H9 (cell line): ENCODE measurements around the gene ABCF2. TPM values are rescaled to one million over a fixed set of nuclear protein-coding genes. Genes with fewer than 3 reads are reported as not detected.

Source experiments
- DNase-seq: peaks from one replicate; pipeline ENCODE4 v3.0.0-alpha.2; 2017
- H2AFZ ChIP-seq: one replicate; pipeline ENCODE4 v1.6.1; 2013; ENCODE audit warnings: mild to moderate bottlenecking, low read length, control low read depth, moderate library complexity
- H2AK5ac ChIP-seq: 2 replicates; pipeline ENCODE4 v1.6.1; 2013; ENCODE audit warnings: low read length, control low read depth, mixed read lengths; ENCODE audit not compliant: insufficient read length
- H2BK120ac ChIP-seq: one replicate; pipeline ENCODE4 v1.6.1; 2013; ENCODE audit warnings: low read depth, mild to moderate bottlenecking, low read length, control low read depth, inconsistent platforms; ENCODE audit not compliant: poor library complexity, severe bottlenecking
- H2BK12ac ChIP-seq: 2 replicates; pipeline ENCODE4 v1.6.1; 2013; ENCODE audit warnings: low read length, control low read depth, mixed read lengths, low read depth; ENCODE audit not compliant: insufficient read length
- H2BK15ac ChIP-seq: 2 replicates; pipeline ENCODE4 v1.6.1; 2013; ENCODE audit warnings: low read depth, low read length, control low read depth
- H2BK20ac ChIP-seq: one replicate; pipeline ENCODE4 v1.6.1; 2013; ENCODE audit warnings: low read depth, mild to moderate bottlenecking, low read length, control low read depth, inconsistent platforms; ENCODE audit not compliant: poor library complexity, severe bottlenecking
- H2BK5ac ChIP-seq: 2 replicates; pipeline ENCODE4 v1.6.1; 2013; ENCODE audit warnings: low read length, control low read depth, mixed read lengths; ENCODE audit not compliant: insufficient read length
- H3K14ac ChIP-seq: 2 replicates; pipeline ENCODE4 v1.6.1; 2013; ENCODE audit warnings: low read length, control low read depth; ENCODE audit not compliant: insufficient read depth
- H3K18ac ChIP-seq: 2 replicates; pipeline ENCODE4 v1.6.1; 2013; ENCODE audit warnings: low read depth, mild to moderate bottlenecking, mixed read lengths, low read length, control low read depth; ENCODE audit not compliant: insufficient read length
- H3K23ac ChIP-seq: 2 replicates; pipeline ENCODE4 v1.6.1; 2013; ENCODE audit warnings: low read length, control low read depth, mixed read lengths, low read depth; ENCODE audit not compliant: insufficient read length
- H3K23me2 ChIP-seq: 2 replicates; pipeline ENCODE4 v1.6.1; 2013; ENCODE audit warnings: low read depth, mild to moderate bottlenecking, mixed read lengths, low read length, control low read depth; ENCODE audit not compliant: insufficient read length, poor library complexity, severe bottlenecking
- H3K27ac ChIP-seq: 2 replicates; pipeline ENCODE4 v1.5.1; 2013; ENCODE audit warnings: low read length, control low read depth, mixed read lengths, low read depth; ENCODE audit not compliant: insufficient read length
- H3K27me3 ChIP-seq: 2 replicates; pipeline ENCODE4 v1.6.1; 2013; ENCODE audit warnings: low read length, control low read depth, inconsistent platforms; ENCODE audit not compliant: insufficient read depth
- H3K4ac ChIP-seq: 2 replicates; pipeline ENCODE4 v1.6.1; 2013; ENCODE audit warnings: low read depth, mild to moderate bottlenecking, control low read depth, inconsistent platforms, low read length, moderate library complexity
- H3K4me1 ChIP-seq: 2 replicates; pipeline ENCODE4 v1.6.1; 2013; ENCODE audit warnings: low read length, control low read depth, inconsistent platforms; ENCODE audit not compliant: insufficient read depth
- H3K4me2 ChIP-seq: 2 replicates; pipeline ENCODE4 v1.6.1; 2013; ENCODE audit warnings: low read length, control low read depth, mixed read lengths; ENCODE audit not compliant: insufficient read length, insufficient read depth
- H3K56ac ChIP-seq: 2 replicates; pipeline ENCODE4 v1.6.1; 2013; ENCODE audit warnings: low read depth, mild to moderate bottlenecking, mixed read lengths, low read length, control low read depth; ENCODE audit not compliant: insufficient read length
- H3K79me1 ChIP-seq: 2 replicates; pipeline ENCODE4 v1.6.1; 2013; ENCODE audit warnings: low read depth, mild to moderate bottlenecking, moderate library complexity, low read length, control low read depth, inconsistent platforms; ENCODE audit not compliant: insufficient read depth, poor library complexity, severe bottlenecking
- H3K79me2 ChIP-seq: 2 replicates; pipeline ENCODE4 v1.6.1; 2013; ENCODE audit warnings: low read length, control low read depth, inconsistent platforms; ENCODE audit not compliant: insufficient read depth
- H3K9ac ChIP-seq: 2 replicates; pipeline ENCODE4 v1.6.1; 2013; ENCODE audit warnings: low read length, control low read depth, mixed read lengths; ENCODE audit not compliant: insufficient read length; ENCODE audit errors: extremely low read depth
- H3K9me3 ChIP-seq: one replicate; pipeline ENCODE4 v1.6.1; 2013; ENCODE audit warnings: low read depth, low read length, inconsistent platforms; ENCODE audit not compliant: control insufficient read depth
- H3T11ph ChIP-seq: one replicate; pipeline ENCODE4 v1.6.1; 2013; ENCODE audit warnings: mild to moderate bottlenecking, low read length, control low read depth, inconsistent platforms
- H4K20me1 ChIP-seq: one replicate; pipeline ENCODE4 v1.6.1; 2013; ENCODE audit not compliant: control insufficient read depth, insufficient read length, insufficient read depth
- H4K5ac ChIP-seq: 2 replicates; pipeline ENCODE4 v1.6.1; 2013; ENCODE audit warnings: low read depth, mild to moderate bottlenecking, mixed read lengths, low read length, control low read depth; ENCODE audit not compliant: insufficient read length
- H4K8ac ChIP-seq: replicated peaks from 2 replicates; pipeline ENCODE4 v1.6.1; 2013; ENCODE audit warnings: low read length, control low read depth, mixed read lengths, low read depth; ENCODE audit not compliant: insufficient read length
- H4K91ac ChIP-seq: 2 replicates; pipeline ENCODE4 v1.6.1; 2013; ENCODE audit warnings: low read depth, mild to moderate bottlenecking, moderate library complexity, mixed read lengths, low read length, control low read depth; ENCODE audit not compliant: insufficient read length
- H3K27ac Mint-ChIP-seq, 3 experiments: 2 replicates in 2 of 3; 3 replicates in 1 of 3; pipeline ENCODE4 v1.8.0; 2020 to 2021; ENCODE audit warnings: mixed read lengths in 3 of 3, mild to moderate bottlenecking in 1 of 3, moderate library complexity in 1 of 3
- H3K27me3 Mint-ChIP-seq: 2 replicates; pipeline ENCODE4 v1.8.0; 2021; ENCODE audit warnings: low read depth, mild to moderate bottlenecking, moderate library complexity, mixed read lengths
- H3K36me3 Mint-ChIP-seq, 3 experiments: 2 replicates in 2 of 3; 3 replicates in 1 of 3; pipeline ENCODE4 v1.8.0; 2020 to 2021; ENCODE audit warnings: low read depth in 3 of 3, mixed read lengths in 3 of 3; ENCODE audit not compliant: insufficient read depth in 1 of 3
- H3K4me1 Mint-ChIP-seq, 2 experiments: 2 replicates each; pipeline ENCODE4 v1.8.0; 2020; ENCODE audit warnings: mixed read lengths in 2 of 2
- H3K4me3 Mint-ChIP-seq, 2 experiments: 2 replicates in 1 of 2; 3 replicates in 1 of 2; pipeline ENCODE4 v1.8.0; 2020 to 2021; ENCODE audit warnings: mild to moderate bottlenecking in 2 of 2, mixed read lengths in 2 of 2, moderate library complexity in 1 of 2
- H3K9me3 Mint-ChIP-seq, 2 experiments: 2 replicates in 1 of 2; 3 replicates in 1 of 2; pipeline ENCODE4 v1.8.0; 2020; ENCODE audit warnings: mild to moderate bottlenecking in 2 of 2, mixed read lengths in 2 of 2, moderate library complexity in 1 of 2
- WGBS: extraction: QIAGEN DNeasy Blood & Tissue Kit; methylation state at CpG from one replicate; pipeline ENCODE4 v1.1.7; 2013; ENCODE audit warnings: missing lambda C conversion rate, low lambda C conversion rate, mixed read lengths; ENCODE audit not compliant: insufficient read length; ENCODE audit errors: extremely low coverage; 5-methylcytosine and 5-hydroxymethylcytosine counted together
- total RNA-seq: library from RNA; stranded (reverse); gene quantifications from 2 replicates; pipeline ENCODE4 v1.2.1, GENCODE V29; 2021
- TF ChIP-seq, protein P1 (sequence below): fragments of 200-600 bp; sonication (generic); conservative IDR thresholded peaks from 3 replicates; pipeline ENCODE4 v1.8.0; 2021; ENCODE audit warnings: antibody characterized with exemption, mild to moderate bottlenecking

Gene ABCF2
- total RNA-seq, 1 experiment from 2014 or later = 70.1 TPM

GRCh38 chr7:151167197-151167961 is 59.6 kb downstream of the ABCF2 start, which contains the start of gene GBX1:
GBX1 (minus strand) TSS chr7:151167694; CDS start chr7:151167548, 146 bp downstream.
- Histone ChIP-seq H3K9ac (no peak within 1 kb of the TSS), H2AK5ac (no peak within 1 kb of the TSS), H3T11ph (no peak within 1 kb of the TSS), H3K23me2 (peaks cover 10% of the 10 kb centered on the region), H2BK20ac (no peak within 1 kb of the TSS), H3K4me1 (no peaks in the 10 kb centered on the region), H4K8ac (no peak within 1 kb of the TSS), H3K14ac (peak within 1 kb of the TSS; percentile 41; the same call in 1 of the 2 replicates), H3K79me1 (no peaks in the 10 kb centered on the region), H2BK120ac (no peak within 1 kb of the TSS), H2AFZ (no peak within 1 kb of the TSS), H3K56ac (no peak within 1 kb of the TSS), H4K91ac (no peak within 1 kb of the TSS), H3K18ac (no peak within 1 kb of the TSS), H3K27me3 (peaks cover 45% of the 10 kb centered on the region), H3K9me3 (no peaks in the 10 kb centered on the region), H3K23ac (no peak within 1 kb of the TSS), H2BK12ac (no peak within 1 kb of the TSS), H3K4me2 (peak within 1 kb of the TSS; percentile 25), H2BK5ac (no peak within 1 kb of the TSS), H4K5ac (no peak within 1 kb of the TSS), H3K27ac (no peak within 1 kb of the TSS), H2BK15ac (no peak within 1 kb of the TSS; the same call in 1 of the 2 replicates), H3K79me2 (no peaks in the 10 kb centered on the region), H3K4ac (no peak within 1 kb of the TSS), H4K20me1 (no peaks in the 10 kb centered on the region)
- TF ChIP-seq, protein P1, sequence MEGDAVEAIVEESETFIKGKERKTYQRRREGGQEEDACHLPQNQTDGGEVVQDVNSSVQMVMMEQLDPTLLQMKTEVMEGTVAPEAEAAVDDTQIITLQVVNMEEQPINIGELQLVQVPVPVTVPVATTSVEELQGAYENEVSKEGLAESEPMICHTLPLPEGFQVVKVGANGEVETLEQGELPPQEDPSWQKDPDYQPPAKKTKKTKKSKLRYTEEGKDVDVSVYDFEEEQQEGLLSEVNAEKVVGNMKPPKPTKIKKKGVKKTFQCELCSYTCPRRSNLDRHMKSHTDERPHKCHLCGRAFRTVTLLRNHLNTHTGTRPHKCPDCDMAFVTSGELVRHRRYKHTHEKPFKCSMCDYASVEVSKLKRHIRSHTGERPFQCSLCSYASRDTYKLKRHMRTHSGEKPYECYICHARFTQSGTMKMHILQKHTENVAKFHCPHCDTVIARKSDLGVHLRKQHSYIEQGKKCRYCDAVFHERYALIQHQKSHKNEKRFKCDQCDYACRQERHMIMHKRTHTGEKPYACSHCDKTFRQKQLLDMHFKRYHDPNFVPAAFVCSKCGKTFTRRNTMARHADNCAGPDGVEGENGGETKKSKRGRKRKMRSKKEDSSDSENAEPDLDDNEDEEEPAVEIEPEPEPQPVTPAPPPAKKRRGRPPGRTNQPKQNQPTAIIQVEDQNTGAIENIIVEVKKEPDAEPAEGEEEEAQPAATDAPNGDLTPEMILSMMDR = no peak; the same call in 2 of the 3 replicates
- H3K27me3 Mint-ChIP-seq = peaks cover 44% of the 10 kb centered on the region
- H3K4me3 Mint-ChIP-seq = peak within 1 kb of the TSS; percentile 52 to 80
- peak; percentile 59 for DNase-seq
- peaks cover 8 to 16% of the 10 kb centered on the region in 2 experiments; a peak in 3 of 4 replicates for H3K4me1 Mint-ChIP-seq
- no peaks in the 10 kb centered on the region; a peak in 2 of 7 replicates for H3K36me3 Mint-ChIP-seq
- H3K9me3 Mint-ChIP-seq = peaks cover 3 to 5% of the 10 kb centered on the region in 2 experiments; a peak in 3 of 5 replicates
- WGBS = no CpG with 5 or more reads among the region's 101 CpGs
- no peak within 1 kb of the TSS for H3K27ac Mint-ChIP-seq
